ENCODE data around the gene GAS7.

Gene GAS7

GRCh38 chr17:10081571-10082169 lies 116.7 kb downstream of the GAS7 start:
- DNase-seq (ENCODE audit: low spot score), result no peak
- TF ChIP-seq CTCF (IDR thresholded peaks at IDR 0.05; ENCODE audit: borderline replicate concordance, control extremely low read depth, extremely low read depth, insufficient read depth, missing control alignments), result no peak
- in situ Hi-C loops (cut with MboI; ENCODE audit: low sequenced_read_pairs, unreplicated experiment), result no loop called here

- TF ChIP-seq CTCF (IDR thresholded peaks at IDR 0.05; ENCODE audit: borderline replicate concordance, control extremely low read depth, extremely low read depth, insufficient read depth, missing control alignments), result no peak
- in situ Hi-C loops (cut with MboI; ENCODE audit: low sequenced_read_pairs, unreplicated experiment), result no loop called here
- no peak for DNase-seq (ENCODE audit: low spot score)
Measured at GRCh38 chr17:10077561-10078299, 120.7 kb downstream of the GAS7 start.

DNA sequence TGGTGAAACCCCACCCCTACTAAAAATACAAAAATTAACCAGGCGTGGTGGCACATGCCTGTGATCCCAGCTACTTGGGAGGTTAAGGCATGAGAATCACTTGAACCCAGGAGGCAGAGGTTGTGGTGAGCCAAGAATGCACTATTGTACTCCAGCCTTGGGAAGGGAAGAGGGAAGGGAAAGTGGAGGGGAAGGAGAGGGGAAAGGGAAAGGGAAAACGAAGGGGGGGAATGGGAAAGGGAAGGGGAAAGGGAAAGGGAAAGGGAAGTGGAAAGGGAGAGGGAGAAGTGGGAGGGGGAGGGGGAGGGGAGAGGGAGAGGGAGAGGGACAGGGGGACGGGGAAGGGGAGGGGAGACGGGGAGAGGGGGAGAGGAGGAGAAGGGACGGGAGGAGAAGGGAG lies 122.5 kb downstream of the GAS7 start:
- DNase-seq (ENCODE audit: low spot score), result no peak
- TF ChIP-seq CTCF (IDR thresholded peaks at IDR 0.05; ENCODE audit: borderline replicate concordance, control extremely low read depth, extremely low read depth, insufficient read depth, missing control alignments), result no peak
- in situ Hi-C loops (cut with MboI; ENCODE audit: low sequenced_read_pairs, unreplicated experiment), result no loop called here

GRCh38 chr17:10073941-10074340 lies 124.5 kb downstream of the GAS7 start:
- no peak for TF ChIP-seq CTCF (IDR thresholded peaks at IDR 0.05; ENCODE audit: borderline replicate concordance, control extremely low read depth, extremely low read depth, insufficient read depth, missing control alignments)
- in situ Hi-C loops (cut with MboI; ENCODE audit: low sequenced_read_pairs, unreplicated experiment), result no loop called here
- no peak for DNase-seq (ENCODE audit: low spot score)

DNA sequence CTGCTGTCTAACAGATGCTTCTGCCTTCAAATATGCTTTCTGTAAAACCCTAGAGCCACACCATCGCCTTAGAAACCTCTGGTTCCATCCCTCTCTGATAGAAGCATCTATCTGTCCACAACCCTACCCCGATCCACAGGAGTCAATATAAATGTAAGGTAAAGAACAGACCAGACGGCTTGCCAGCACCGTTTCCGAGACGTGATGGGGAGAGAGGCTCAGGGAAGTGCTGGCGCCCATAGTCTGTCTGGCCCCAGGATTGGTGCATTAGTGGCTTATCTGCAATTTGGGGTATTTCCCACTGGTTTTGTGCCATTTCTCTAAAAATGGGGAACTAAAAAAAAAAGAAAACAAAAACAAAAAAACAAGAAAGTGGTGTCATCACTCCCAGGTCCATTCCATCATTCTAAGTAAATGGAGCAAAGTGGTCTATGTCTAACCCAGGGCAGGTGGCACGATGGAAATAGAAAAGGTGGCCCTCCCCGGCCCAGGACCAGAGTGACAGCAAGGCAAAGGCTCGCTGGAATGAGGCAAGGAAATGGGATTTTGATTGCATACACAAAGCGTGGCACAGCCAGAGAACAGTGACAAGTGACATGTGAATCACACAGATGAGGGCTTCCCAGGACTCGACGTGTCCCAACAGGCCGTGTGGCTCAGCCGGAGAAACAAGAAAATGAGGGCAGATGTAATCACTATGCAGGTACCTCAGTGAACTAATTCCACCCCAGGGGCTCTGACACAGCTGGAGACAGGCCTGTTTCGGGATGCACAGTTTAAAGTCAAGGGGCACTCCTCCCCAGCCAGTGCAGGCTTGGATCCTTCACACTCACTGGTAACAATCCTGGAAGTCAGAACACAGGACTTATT lies 125.6 kb downstream of the GAS7 start:
- in situ Hi-C loops (cut with MboI; ENCODE audit: low sequenced_read_pairs, unreplicated experiment), result no loop called here
- TF ChIP-seq CTCF (IDR thresholded peaks at IDR 0.05; ENCODE audit: borderline replicate concordance, control extremely low read depth, extremely low read depth, insufficient read depth, missing control alignments), result no peak
- DNase-seq (ENCODE audit: low spot score), result no peak

GRCh38 chr17:10072086-10072485 lies 126.3 kb downstream of the GAS7 start:
- in situ Hi-C loops (cut with MboI; ENCODE audit: low sequenced_read_pairs, unreplicated experiment), result no loop called here
- DNase-seq (ENCODE audit: low spot score), result no peak
- no peak for TF ChIP-seq CTCF (IDR thresholded peaks at IDR 0.05; ENCODE audit: borderline replicate concordance, control extremely low read depth, extremely low read depth, insufficient read depth, missing control alignments)
